IMR-90 (cell line): Measurements from ENCODE around the gene DOCK1.

ENCODE experiments used
- CTCF ChIP-seq: conservative IDR thresholded peaks from 2 replicates; pipeline ENCODE4 v1.5.1; 2012; ENCODE audit warnings: mild to moderate bottlenecking, low read depth, low read length, improper control_type of control experiment
- MAFK ChIP-seq: IDR thresholded peaks from 2 replicates; pipeline ENCODE4 v1.6.1; 2012; ENCODE audit warnings: low read depth, low read length, improper control_type of control experiment
- POLR2A ChIP-seq: IDR thresholded peaks from 2 replicates; pipeline ENCODE4 v1.6.1; 2012; ENCODE audit warnings: mild to moderate bottlenecking, low read depth, low read length
- RFX5 ChIP-seq: IDR thresholded peaks from 2 replicates; pipeline ENCODE4 v1.8.0; 2012; ENCODE audit warnings: low read depth, mild to moderate bottlenecking, low read length, moderate library complexity
- TF ChIP-seq, protein P1 (sequence below): fragments of 150-350 bp; IDR thresholded peaks from 2 replicates; pipeline ENCODE4 v1.6.1; 2017; ENCODE audit warnings: mild to moderate bottlenecking, antibody characterized with exemption, low read length, low read depth

GRCh38 chr10:127384532-127384931, 479.3 kb downstream of the DOCK1 start:
- TF ChIP-seq MAFK (no peak), CTCF (no peak), POLR2A (no peak), RFX5 (no peak)
- TF ChIP-seq, protein P1, sequence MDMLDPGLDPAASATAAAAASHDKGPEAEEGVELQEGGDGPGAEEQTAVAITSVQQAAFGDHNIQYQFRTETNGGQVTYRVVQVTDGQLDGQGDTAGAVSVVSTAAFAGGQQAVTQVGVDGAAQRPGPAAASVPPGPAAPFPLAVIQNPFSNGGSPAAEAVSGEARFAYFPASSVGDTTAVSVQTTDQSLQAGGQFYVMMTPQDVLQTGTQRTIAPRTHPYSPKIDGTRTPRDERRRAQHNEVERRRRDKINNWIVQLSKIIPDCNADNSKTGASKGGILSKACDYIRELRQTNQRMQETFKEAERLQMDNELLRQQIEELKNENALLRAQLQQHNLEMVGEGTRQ = no peak
